ENCODE measurements around the gene KIF3C.

The KIF3C gene

DNA sequence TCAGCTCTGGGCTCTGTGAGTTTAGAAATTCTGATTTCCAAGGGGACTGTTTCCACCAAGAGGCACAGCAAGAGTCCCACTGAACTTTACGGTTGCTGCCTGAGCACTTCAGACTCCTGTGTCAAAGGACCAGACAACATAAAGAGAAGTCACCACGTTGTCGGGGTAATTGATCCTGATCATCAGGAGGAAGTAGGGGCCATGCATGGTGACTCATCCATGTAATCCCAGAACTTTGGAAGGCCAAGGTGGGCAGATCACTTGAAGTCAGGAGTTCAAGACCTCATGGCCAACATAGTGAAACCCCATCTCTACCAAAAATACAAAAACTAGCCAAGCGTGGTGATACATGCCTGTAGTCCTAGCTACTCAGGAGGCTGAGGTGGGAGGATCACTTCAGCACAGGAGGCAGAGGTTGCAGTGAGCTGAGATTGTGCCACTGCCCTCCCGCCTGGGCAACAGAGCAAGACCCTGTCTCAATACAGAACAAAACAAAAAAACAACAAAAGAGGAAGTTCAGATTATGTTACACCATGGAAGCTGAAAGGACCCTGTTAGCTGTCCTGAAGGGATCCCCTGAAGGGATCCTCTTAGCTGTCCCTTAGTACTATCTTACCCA is 94.6 kb downstream of the KIF3C start:
- TF ChIP-seq ZNF692 (tag by site-specific recombination; IDR thresholded peaks at IDR 0.05) = no peak
- TF ChIP-seq ZNF121 (tag by site-specific recombination; IDR thresholded peaks at IDR 0.05) = 0 out of 2 replicates have a peak, but pooled peaks have one; percentile 43
- Histone ChIP-seq H3K36me3 (ENCODE audit: control insufficient read depth in 2 of 2, insufficient read depth in 1 of 2, low read length in 2 of 2) (no peaks in the 10 kb centered on the region), H3K9me3 (ENCODE audit: control insufficient read depth, insufficient read depth, low read depth, low read length) (no peaks in the 10 kb centered on the region), H3K4me3 (ENCODE audit: low read depth, low read length) (no peak overlapping the region), H3K4me1 (ENCODE audit: control insufficient read depth, insufficient read depth, low read length) (no peaks in the 10 kb centered on the region), H3K27ac (ENCODE audit: extremely low read depth, low read depth, low read length) (no peak overlapping the region)
- POLR2A ChIA-PET = interaction anchor here (2.3 kb wide), 1 partner anchor 9 kb away, joined by 13 read pairs; the partner anchor contains the start of gene ASXL2
- CTCF ChIA-PET = interaction anchor here (0.6 kb wide), 1 partner anchor 13 kb away, joined by 3 read pairs; no protein-coding TSS in a partner anchor

GRCh38 chr2:25885933-25886332 is 96.4 kb downstream of the KIF3C start:
- no peaks in the 10 kb centered on the region for H3K4me1 ChIP-seq (ENCODE audit: control insufficient read depth, insufficient read depth, low read length)
- no peak overlapping the region for H3K4me3 ChIP-seq (ENCODE audit: low read depth, low read length)
- CTCF ChIA-PET = no interaction called here
- H3K9me3 ChIP-seq (ENCODE audit: control insufficient read depth, insufficient read depth, low read depth, low read length) = no peaks in the 10 kb centered on the region
- TF ChIP-seq ZNF510 (tag by site-specific recombination; IDR thresholded peaks at IDR 0.05; ENCODE audit: insufficient replicate concordance) (no peak), GLI4 (tag by site-specific recombination; IDR thresholded peaks at IDR 0.05) (no peak), ZSCAN23 (tag by site-specific recombination; IDR thresholded peaks at IDR 0.05) (no peak), ZNF701 (tag by site-specific recombination; IDR thresholded peaks at IDR 0.05) (no peak), ZNF707 (tag by site-specific recombination; IDR thresholded peaks at IDR 0.05) (no peak), ZBTB7A (tag by site-specific recombination; IDR thresholded peaks at IDR 0.05; ENCODE audit: low read depth) (no peak), ZNF785 (tag by site-specific recombination; IDR thresholded peaks at IDR 0.05) (no peak), MEIS1 (CRISPR knock-in tag; IDR thresholded peaks at IDR 0.05; ENCODE audit: borderline replicate concordance) (no peak), KLF16 (tag by site-specific recombination; IDR thresholded peaks at IDR 0.05) (no peak), ZNF2 (tag by site-specific recombination; IDR thresholded peaks at IDR 0.05) (no peak), ZNF398 (tag by site-specific recombination; IDR thresholded peaks at IDR 0.05) (no peak), ZNF404 (tag by site-specific recombination; IDR thresholded peaks at IDR 0.05) (no peak), WT1 (tag by site-specific recombination; IDR thresholded peaks at IDR 0.05) (no peak), ZEB2 (tag by site-specific recombination; IDR thresholded peaks at IDR 0.05) (no peak)
- TF ChIP-seq, protein P1, sequence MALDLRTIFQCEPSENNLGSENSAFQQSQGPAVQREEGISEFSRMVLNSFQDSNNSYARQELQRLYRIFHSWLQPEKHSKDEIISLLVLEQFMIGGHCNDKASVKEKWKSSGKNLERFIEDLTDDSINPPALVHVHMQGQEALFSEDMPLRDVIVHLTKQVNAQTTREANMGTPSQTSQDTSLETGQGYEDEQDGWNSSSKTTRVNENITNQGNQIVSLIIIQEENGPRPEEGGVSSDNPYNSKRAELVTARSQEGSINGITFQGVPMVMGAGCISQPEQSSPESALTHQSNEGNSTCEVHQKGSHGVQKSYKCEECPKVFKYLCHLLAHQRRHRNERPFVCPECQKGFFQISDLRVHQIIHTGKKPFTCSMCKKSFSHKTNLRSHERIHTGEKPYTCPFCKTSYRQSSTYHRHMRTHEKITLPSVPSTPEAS (tag by site-specific recombination; IDR thresholded peaks at IDR 0.05) = no peak
- H3K36me3 ChIP-seq (ENCODE audit: control insufficient read depth in 2 of 2, insufficient read depth in 1 of 2, low read length in 2 of 2) = no peaks in the 10 kb centered on the region
- POLR2A ChIA-PET = no interaction called here
- H3K27ac ChIP-seq (ENCODE audit: extremely low read depth, low read depth, low read length) = no peak overlapping the region

DNA sequence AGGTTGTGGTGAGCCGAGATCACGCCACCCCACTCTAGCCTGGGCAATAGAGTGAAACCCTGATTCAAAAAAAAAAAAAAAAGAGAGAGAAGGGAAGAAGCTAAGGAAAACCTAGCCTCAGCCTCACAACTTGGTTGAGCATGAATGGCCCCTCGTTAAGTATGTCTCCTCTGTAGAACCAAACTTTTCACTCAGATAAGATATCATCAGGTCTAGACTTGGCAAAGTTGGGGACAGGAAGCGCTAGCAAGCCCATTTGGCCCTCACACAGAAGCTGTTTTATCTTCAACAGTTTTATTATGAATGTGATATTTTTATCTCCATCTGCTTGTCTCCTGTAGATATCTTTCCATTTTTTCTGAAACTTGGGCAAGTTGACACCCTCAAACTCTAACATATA is 100.5 kb downstream of the KIF3C start:
- Histone ChIP-seq H3K4me3 (ENCODE audit: low read depth, low read length) (no peak overlapping the region), H3K9me3 (ENCODE audit: control insufficient read depth, insufficient read depth, low read depth, low read length) (no peaks in the 10 kb centered on the region), H3K4me1 (ENCODE audit: control insufficient read depth, insufficient read depth, low read length) (peaks cover 7% of the 10 kb centered on the region), H3K36me3 (ENCODE audit: control insufficient read depth in 2 of 2, insufficient read depth in 1 of 2, low read length in 2 of 2) (no peaks in the 10 kb centered on the region), H3K27ac (ENCODE audit: extremely low read depth, low read depth, low read length) (no peak overlapping the region)
- no peak for TF ChIP-seq ZNF670 (tag by site-specific recombination; IDR thresholded peaks at IDR 0.05; ENCODE audit: low read depth)
- TF ChIP-seq, protein P2, sequence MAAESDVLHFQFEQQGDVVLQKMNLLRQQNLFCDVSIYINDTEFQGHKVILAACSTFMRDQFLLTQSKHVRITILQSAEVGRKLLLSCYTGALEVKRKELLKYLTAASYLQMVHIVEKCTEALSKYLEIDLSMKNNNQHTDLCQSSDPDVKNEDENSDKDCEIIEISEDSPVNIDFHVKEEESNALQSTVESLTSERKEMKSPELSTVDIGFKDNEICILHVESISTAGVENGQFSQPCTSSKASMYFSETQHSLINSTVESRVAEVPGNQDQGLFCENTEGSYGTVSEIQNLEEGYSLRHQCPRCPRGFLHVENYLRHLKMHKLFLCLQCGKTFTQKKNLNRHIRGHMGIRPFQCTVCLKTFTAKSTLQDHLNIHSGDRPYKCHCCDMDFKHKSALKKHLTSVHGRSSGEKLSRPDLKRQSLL (tag by site-specific recombination; IDR thresholded peaks at IDR 0.05) = no peak
- TF ChIP-seq ZNF549 (tag by site-specific recombination; IDR thresholded peaks at IDR 0.05) = no peak
- ChIA-PET CTCF (interaction anchor here (1.7 kb wide), 1 partner anchor 26 kb away, joined by 4 read pairs; no protein-coding TSS in a partner anchor), POLR2A (no interaction called here)

Measured in HEK293 (cell line).